DND-41 (cell line): ENCODE results near the gene COX10.
"Not testable (repeated sequence)": the region's sequence is repeated elsewhere in the genome, so short reads cannot be mapped to it uniquely, and the experiment has no call there.

ENCODE experiments used
- ATAC-seq: fragments of 200-7000 bp; cut with Tn5 transposase; 3 replicates; pipeline ENCODE4 v1.9.1; 2021; ENCODE audit warnings: low read depth; ENCODE audit not compliant: insufficient read depth
- DNase-seq: peaks from one replicate; pipeline ENCODE4 v3.0.0-alpha.2; 2020
- H2AFZ ChIP-seq: 2 replicates; pipeline ENCODE4 v1.6.0; 2012; ENCODE audit warnings: low read depth, low read length
- H3K27ac ChIP-seq: 2 replicates; pipeline ENCODE4 v1.5.1; 2012; ENCODE audit warnings: low read length, inconsistent platforms
- H3K27me3 ChIP-seq: fragments of 200-600 bp; sonication (generic); 2 replicates; pipeline ENCODE4 v1.6.0; 2012; ENCODE audit warnings: low read length, mild to moderate bottlenecking, inconsistent platforms; ENCODE audit not compliant: insufficient read depth, poor library complexity
- H3K36me3 ChIP-seq: 2 replicates; pipeline ENCODE4 v1.5.1; 2012; ENCODE audit warnings: low read length, inconsistent platforms; ENCODE audit not compliant: insufficient read depth
- H3K4me1 ChIP-seq: 2 replicates; pipeline ENCODE4 v1.5.1; 2012; ENCODE audit warnings: mild to moderate bottlenecking, low read length; ENCODE audit not compliant: insufficient read depth
- H3K4me2 ChIP-seq: 2 replicates; pipeline ENCODE4 v1.6.0; 2012; ENCODE audit warnings: mild to moderate bottlenecking, moderate library complexity, low read length, inconsistent platforms; ENCODE audit not compliant: insufficient read depth
- H3K4me3 ChIP-seq, 2 experiments: fragments of 200-600 bp in 1 of 2; shearing (Covaris generic) in 1 of 2; 2 replicates each; pipeline ENCODE4 v1.5.1; 2012 to 2016; ENCODE audit warnings: inconsistent platforms in 2 of 2, low read length in 2 of 2, mild to moderate bottlenecking in 2 of 2, low read depth in 1 of 2, moderate library complexity in 1 of 2
- H3K79me2 ChIP-seq: 2 replicates; pipeline ENCODE4 v1.6.0; 2012; ENCODE audit warnings: low read length, inconsistent platforms; ENCODE audit not compliant: insufficient read depth
- H3K9ac ChIP-seq: 2 replicates; pipeline ENCODE4 v1.6.0; 2012; ENCODE audit warnings: low read depth, mild to moderate bottlenecking, inconsistent platforms, low read length, moderate library complexity
- H3K9me3 ChIP-seq: 2 replicates; pipeline ENCODE4 v1.5.1; 2012; ENCODE audit warnings: low read length, moderate library complexity, mild to moderate bottlenecking, inconsistent platforms; ENCODE audit not compliant: insufficient read depth, severe bottlenecking
- H4K20me1 ChIP-seq: 2 replicates; pipeline ENCODE4 v1.6.0; 2012; ENCODE audit warnings: low read length; ENCODE audit not compliant: insufficient read depth

Gene COX10

GRCh38 chr17:14182084-14182483, 112.8 kb downstream of the COX10 start:
- H3K27ac ChIP-seq, ATAC-seq, H3K79me2 ChIP-seq, H3K27me3 ChIP-seq, DNase-seq, H3K4me1 ChIP-seq, H4K20me1 ChIP-seq, H2AFZ ChIP-seq, H3K36me3 ChIP-seq, H3K4me3 ChIP-seq, H3K9me3 ChIP-seq, H3K9ac ChIP-seq, H3K4me2 ChIP-seq: not testable (repeated sequence)

- H3K79me2 ChIP-seq, DNase-seq, H3K27me3 ChIP-seq, H3K4me2 ChIP-seq, ATAC-seq, H3K4me3 ChIP-seq, H2AFZ ChIP-seq, H3K36me3 ChIP-seq, H3K27ac ChIP-seq, H3K4me1 ChIP-seq, H3K9me3 ChIP-seq, H4K20me1 ChIP-seq, H3K9ac ChIP-seq: not testable (repeated sequence)
Measured at GRCh38 chr17:14184536-14184935, 115.2 kb downstream of the COX10 start.

DNA sequence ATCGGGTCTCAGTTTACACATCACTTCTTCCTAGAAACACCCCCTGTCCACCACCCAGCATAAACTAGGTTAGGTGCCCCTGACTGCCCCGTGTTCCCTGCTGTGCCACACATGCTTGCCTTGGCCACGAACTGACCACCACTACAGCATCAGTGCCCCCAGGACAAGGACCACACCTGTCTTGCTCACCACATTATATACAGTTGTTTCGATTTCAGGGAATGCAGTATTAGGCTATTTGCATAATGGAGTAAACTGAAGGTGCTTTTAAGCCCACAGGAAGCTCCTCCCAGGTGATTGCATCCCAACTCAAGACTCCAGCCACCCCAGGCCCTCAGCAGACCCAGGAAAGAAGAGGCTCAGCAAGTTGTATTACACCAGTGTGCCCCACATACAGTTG, 117.1 kb downstream of the COX10 start:
- not testable (repeated sequence) for H4K20me1 ChIP-seq, H3K9ac ChIP-seq, ATAC-seq, H3K36me3 ChIP-seq, H3K9me3 ChIP-seq, H2AFZ ChIP-seq, H3K27me3 ChIP-seq, H3K4me3 ChIP-seq, H3K27ac ChIP-seq, H3K4me2 ChIP-seq, DNase-seq, H3K4me1 ChIP-seq, H3K79me2 ChIP-seq

DNA sequence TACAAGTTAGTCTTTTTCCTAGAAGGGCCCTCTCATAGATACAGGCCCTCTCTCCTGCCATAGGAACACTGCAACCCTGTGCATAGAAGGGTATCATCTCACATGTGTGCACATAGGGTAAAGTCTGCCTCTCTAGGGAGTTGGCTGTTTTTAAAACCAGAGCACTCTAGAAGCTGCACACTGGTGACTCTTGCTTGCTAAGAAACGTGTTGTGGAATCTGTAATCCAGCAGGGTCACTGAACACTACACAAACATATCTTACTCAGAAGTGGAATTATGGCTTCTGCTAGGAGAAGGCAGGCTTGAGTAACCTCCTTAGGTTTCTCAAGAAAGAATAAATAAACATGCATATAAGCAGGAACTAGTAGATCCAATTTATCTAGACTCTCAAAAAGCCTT, 121.5 kb downstream of the COX10 start:
- DNase-seq, H3K27me3 ChIP-seq, H3K4me2 ChIP-seq, H4K20me1 ChIP-seq, H3K4me1 ChIP-seq, H3K27ac ChIP-seq, H3K4me3 ChIP-seq, H3K9me3 ChIP-seq, ATAC-seq, H2AFZ ChIP-seq, H3K79me2 ChIP-seq, H3K36me3 ChIP-seq, H3K9ac ChIP-seq: not testable (repeated sequence)

DNA sequence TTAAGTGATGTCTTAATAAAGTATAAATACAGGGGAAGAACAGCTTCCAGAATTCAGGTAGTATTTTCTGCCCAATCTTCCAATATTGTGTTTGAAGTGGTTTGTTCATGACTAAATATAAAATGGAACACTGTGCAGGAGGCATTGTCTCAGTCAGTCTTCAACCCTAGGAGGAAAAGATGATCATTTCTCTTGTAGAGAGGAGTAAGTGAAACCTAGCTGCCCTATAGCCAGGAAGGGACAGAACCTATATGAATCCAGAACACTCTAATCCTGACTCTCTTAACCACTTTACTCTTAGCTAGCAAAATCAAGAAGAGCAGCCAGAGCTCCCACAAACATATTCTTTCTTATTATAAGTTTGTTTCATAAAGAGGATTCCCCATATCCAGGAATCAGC, 122.2 kb downstream of the COX10 start:
- not testable (repeated sequence) for H3K27me3 ChIP-seq, H3K4me3 ChIP-seq, ATAC-seq, H3K27ac ChIP-seq, H3K36me3 ChIP-seq, H3K9me3 ChIP-seq, H4K20me1 ChIP-seq, H2AFZ ChIP-seq, H3K4me2 ChIP-seq, H3K4me1 ChIP-seq, DNase-seq, H3K9ac ChIP-seq, H3K79me2 ChIP-seq

GRCh38 chr17:14192039-14192438, 122.7 kb downstream of the COX10 start:
- not testable (repeated sequence) for H3K4me3 ChIP-seq, H3K9me3 ChIP-seq, ATAC-seq, H3K9ac ChIP-seq, H3K27me3 ChIP-seq, H4K20me1 ChIP-seq, H3K4me2 ChIP-seq, DNase-seq, H3K79me2 ChIP-seq, H2AFZ ChIP-seq, H3K27ac ChIP-seq, H3K36me3 ChIP-seq
- peaks cover 12% of the 10 kb centered on the region for H3K4me1 ChIP-seq

DNA sequence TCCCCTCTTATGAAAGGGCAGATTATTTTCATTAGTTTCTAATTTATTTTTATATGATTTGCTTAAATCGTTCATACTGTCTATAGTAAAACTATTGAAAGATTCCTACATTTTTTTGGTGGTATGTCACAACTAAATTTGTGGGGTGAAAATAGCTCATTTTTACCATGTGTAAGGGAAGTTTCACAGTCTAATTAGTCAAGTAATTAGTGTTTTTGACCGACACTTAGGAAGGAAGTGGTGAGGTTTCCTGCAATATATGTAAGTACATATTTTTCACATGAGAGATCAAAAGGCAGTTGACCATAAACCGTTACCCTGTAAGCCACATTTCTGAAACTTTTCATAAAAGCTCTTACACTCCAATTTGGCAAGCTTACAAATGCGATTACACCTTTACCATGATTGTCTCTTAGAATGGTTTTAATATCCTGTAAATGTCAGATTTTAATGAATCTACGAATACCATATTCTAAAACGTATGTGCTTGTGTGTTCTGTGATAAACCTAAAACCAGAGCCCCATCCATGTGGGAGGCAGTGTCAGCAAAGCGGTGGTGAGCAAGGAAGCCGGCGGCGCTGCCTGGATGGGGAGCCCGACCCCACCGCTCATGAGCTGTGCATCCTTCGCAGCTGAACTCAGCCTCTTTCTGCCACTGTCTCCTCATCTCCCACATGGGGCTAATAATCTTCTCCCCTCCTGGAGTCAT, 123.5 kb downstream of the COX10 start:
- H3K79me2 ChIP-seq, H3K4me3 ChIP-seq, H3K27me3 ChIP-seq, H3K4me2 ChIP-seq, H2AFZ ChIP-seq, H3K36me3 ChIP-seq, H3K27ac ChIP-seq, H3K9ac ChIP-seq, H3K9me3 ChIP-seq, H4K20me1 ChIP-seq: not testable (repeated sequence)
- peaks cover 12% of the 10 kb centered on the region for H3K4me1 ChIP-seq
- DNase-seq (peak; percentile 21), ATAC-seq (peak; percentile 58)
